AG09309 (cell line): ENCODE measurements around the gene OSBPL7.
A peak's percentile ranks its signal among the peaks of the same experiment; 100 is the strongest.

Experiments
- DNase-seq: peaks from one replicate; pipeline ENCODE4 v3.0.0-alpha.2; 2010; ENCODE audit warnings: low read depth
- H3K4me3 ChIP-seq: 2 replicates; pipeline ENCODE4 v1.5.1; 2011; ENCODE audit warnings: mild to moderate bottlenecking, low read depth, low read length, moderate library complexity; ENCODE audit not compliant: control insufficient read depth
- TF ChIP-seq, protein P1 (sequence below): IDR thresholded peaks from 2 replicates; pipeline ENCODE4 v1.5.1; 2011; ENCODE audit warnings: mild to moderate bottlenecking, low read depth, low read length, inconsistent platforms; ENCODE audit not compliant: insufficient read depth, control insufficient read depth; ENCODE audit errors: missing control alignments

The OSBPL7 gene

DNA sequence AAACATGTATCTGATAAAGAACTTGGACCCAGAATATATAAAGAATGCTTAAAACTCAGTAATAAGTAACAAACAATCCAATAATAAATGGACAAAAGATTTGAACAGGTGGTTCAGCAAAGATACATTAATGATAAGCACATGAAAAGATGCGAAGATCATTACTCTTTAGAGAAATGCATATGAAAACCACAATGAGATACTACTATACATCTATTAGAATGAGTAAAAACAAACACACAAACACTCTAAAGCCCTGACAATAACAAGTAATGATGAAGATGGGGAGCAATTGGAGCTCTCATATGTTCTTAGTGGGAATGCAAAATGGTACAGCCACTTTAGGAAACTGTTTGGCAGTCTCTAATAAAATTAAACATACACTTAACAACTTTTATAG lies 29.1 kb downstream of the OSBPL7 start:
- DNase-seq = no peak
- TF ChIP-seq, protein P1, sequence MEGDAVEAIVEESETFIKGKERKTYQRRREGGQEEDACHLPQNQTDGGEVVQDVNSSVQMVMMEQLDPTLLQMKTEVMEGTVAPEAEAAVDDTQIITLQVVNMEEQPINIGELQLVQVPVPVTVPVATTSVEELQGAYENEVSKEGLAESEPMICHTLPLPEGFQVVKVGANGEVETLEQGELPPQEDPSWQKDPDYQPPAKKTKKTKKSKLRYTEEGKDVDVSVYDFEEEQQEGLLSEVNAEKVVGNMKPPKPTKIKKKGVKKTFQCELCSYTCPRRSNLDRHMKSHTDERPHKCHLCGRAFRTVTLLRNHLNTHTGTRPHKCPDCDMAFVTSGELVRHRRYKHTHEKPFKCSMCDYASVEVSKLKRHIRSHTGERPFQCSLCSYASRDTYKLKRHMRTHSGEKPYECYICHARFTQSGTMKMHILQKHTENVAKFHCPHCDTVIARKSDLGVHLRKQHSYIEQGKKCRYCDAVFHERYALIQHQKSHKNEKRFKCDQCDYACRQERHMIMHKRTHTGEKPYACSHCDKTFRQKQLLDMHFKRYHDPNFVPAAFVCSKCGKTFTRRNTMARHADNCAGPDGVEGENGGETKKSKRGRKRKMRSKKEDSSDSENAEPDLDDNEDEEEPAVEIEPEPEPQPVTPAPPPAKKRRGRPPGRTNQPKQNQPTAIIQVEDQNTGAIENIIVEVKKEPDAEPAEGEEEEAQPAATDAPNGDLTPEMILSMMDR = no peak
- H3K4me3 ChIP-seq = no peak overlapping the region

DNA sequence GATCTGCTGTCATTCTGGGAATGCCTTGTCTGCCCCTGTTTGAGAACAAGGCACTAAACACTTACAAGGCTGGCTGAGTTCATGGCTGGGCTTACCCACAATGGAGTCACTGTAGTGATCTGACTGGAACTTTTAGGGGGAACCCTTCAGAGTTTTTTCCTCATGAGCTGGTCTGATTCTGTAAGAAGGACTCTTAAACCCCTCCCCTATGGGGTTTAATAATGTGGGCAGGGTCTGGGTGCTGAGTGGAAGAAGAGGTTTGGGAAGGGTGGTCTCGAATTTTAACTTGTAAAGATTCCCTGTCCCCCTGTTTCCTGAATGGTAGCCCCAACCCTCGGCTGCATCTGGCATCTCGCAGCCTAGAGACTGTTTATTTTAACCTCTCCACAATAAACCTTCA lies 30.6 kb downstream of the OSBPL7 start:
- no peak for DNase-seq
- no peak overlapping the region for H3K4me3 ChIP-seq
- TF ChIP-seq, protein P1 = no peak

DNA sequence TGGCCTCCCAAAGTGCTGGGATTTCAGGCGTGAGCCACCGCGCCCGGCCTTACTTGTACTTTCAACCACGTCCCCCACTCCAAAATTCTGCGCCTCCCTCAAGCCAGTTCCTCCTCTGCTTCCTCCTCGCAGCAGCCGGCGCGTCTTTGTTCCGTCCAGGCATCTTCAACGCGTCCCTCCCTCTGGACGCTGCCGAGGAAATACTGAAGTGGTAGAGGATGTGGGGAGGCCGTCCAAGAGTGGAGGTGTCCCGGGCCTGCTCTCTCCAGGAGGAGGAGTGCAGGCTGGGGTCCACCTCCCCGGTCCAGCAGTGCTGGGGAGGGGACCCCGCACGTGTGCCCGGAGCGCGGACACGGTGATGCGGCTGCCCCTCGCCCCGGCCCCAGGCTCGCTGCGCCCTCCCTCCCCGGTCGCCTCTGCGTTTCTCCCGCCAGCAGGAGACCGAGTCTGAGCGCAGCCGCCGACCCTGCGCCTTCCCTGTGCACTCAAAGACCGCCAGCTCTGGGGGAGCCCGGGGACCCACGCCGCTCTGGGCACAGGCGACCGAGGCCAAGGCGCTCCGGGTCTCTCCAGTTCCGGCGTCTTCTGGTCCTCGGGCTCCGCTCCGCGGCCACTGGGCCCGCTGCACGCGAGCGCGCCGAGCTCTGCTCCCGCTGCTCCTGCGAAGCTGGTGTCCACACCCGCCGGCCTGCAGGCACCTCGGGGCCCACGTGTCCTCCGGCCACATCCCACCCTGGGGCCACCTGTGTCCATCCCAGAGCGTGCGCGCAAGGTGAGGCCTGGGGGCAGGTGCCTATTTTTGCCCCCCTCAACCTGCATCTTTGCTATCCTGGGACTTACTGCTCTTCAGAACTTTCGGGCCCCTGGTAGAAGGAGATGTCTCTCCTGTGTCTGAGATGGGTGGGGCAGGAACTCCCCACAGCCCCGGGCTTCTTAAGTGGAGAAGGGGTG lies 31.7 kb downstream of the OSBPL7 start:
- H3K4me3 ChIP-seq = peak overlapping the region; percentile 36
- DNase-seq = no peak
- TF ChIP-seq, protein P1 = peak; percentile 59

DNA sequence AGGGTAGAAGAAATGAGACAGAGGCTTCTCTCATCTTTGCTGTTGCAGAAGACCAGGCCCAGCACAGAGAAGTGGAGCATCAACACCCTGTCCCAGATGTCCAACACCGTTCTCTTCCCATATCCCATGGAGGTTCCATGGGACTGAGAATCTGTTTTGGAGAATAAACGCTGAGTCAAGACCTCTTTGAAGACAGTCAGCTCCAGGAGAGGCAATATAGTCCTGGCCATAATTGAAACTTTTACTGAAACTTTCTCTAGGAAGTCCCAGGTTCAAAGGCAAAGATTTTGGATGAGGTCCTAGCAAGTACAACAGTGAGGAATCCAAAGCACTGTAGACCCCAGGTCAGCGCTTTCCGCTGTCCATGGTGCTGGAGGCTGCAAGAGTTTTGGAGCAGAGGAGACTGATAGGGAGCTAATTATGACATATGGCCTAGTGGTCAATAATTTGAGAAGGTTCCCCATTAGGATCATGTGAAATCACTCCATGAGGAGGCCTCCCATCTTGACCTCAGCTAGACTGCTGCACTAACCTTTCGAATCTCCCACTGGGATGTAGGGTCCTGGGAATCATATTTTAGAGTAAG lies 36.0 kb downstream of the OSBPL7 start:
- DNase-seq = no peak
- no peak overlapping the region for H3K4me3 ChIP-seq
- TF ChIP-seq, protein P1 = no peak

DNA sequence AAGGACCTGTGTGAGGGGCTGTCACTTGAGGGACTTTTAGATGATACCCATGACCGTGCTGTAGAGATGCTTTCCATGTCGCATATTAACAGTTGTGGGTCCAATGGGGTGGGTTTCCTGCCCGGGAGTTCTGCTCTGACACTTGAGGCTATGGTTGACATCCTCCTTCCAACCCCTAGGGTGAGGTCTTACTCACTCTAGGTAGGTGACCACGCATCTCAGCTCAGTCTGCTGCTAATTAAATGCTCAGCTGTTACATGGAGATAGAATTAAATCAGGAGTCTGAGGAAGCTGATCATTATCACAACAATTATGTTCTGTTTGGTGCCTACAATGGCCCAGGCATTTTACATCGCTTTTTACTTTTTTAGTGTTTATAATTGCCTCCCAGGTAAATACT lies 40.2 kb downstream of the OSBPL7 start:
- no peak for DNase-seq
- H3K4me3 ChIP-seq = no peak overlapping the region
- TF ChIP-seq, protein P1 = no peak

DNA sequence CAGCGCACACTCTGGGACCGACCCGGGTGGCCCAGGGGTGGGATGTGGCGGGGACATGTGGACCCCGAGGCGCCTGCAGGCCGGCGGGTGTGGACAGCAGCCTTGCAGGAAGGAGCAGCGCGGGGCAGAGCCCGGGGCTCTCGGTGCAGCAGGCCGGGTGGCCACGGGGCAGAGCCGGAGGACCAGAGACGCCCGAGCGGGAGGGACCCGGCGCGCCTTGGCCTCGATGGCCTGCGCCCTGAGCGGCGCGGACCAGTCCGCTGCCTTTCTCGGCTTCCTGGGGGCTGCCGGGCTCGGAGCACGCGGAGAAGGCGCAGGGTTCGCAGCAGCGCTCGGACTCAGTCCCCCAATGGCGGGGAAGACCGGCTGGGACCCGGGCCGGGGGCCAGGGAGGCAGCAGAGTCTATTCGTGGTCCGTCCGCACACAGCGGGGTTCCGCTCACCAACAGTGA lies 43.4 kb downstream of the OSBPL7 start:
- DNase-seq = no peak
- no peak overlapping the region for H3K4me3 ChIP-seq
- TF ChIP-seq, protein P1 = no peak
